ENCODE data around the gene C11orf16.
"Not testable (repeated sequence)": the region's sequence is repeated elsewhere in the genome, so short reads cannot be mapped to it uniquely, and the experiment has no call there.

The C11orf16 gene, protein sequence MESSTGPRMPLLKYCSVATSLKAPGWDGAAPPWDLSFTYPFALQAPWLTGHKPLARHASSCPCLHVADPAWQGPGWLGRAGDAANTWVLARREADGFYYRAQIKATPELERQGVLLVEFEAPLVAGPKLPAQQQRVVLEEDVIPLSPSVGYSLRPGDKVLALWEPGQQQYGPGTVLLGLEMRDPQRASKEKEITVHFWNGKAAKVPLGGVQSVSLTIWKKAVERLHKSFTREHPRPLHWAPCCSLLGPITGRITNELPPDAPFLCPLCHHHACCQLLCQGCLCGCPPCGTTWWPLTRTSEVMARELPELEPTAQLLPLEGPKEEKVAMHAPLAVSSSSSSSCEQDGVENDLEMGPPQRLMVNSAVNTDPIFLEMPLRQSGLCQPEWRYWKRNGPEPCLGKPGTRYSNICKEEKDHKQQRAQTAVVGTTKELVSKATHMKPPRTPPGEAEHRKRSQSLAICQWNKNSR

DNA sequence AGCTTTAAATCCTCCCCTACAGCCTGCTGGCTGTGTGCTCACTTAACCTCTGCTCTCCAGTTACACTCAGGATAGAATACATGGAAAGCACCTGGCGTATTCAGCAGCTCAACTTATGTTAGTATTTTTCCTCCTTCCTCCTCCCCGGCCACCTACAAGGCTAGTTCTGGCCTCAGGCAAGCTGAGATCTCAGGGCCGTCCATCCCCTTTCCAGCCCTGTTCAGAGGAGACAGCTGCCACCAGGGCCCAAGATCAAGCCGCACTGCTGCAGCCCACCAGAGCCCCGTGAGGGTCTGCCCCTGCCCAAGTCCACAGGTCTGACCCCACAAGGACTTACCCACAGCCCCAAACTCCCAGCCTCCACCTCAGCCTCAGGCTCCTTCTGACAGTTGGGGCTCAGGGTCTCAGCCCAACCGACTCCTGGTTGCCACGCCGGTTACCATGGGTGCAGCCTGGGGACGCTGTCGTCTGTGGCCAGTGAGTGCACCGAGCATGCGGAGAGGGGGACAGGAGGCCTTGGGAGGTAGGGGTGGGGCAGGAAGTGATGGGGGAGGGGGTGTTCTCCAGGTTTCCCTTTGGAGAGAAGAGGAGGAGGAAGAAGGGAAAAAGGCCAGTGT, at the start of gene C11orf16:
Gene C11orf16 (minus strand): TSS at position 384 of the 617 bp plus-strand sequence. CDS start 639 bp downstream, outside the sequence.
- DNase-seq (ENCODE audit: low read depth), result no peak

DNA sequence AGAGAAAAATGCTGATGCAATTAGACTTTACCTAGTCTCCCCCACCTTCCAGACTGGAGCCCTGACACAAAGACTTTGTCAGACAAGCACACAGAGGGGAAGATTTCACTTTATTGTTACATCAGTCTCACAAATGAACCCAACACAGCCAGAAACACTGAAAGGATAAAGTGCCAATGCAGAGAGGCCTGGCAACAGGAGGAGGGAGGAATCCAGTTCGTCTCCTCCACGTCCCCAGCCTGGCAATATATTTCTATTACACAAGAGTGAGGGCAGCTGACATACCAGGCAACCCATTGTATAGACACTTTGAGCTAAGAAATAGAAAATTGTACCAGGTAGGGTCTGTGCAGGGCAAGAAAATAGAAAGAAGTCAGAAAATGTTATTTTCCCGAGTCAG, 47.7 kb upstream of the C11orf16 start:
- DNase-seq (ENCODE audit: low read depth), result no peak

DNA sequence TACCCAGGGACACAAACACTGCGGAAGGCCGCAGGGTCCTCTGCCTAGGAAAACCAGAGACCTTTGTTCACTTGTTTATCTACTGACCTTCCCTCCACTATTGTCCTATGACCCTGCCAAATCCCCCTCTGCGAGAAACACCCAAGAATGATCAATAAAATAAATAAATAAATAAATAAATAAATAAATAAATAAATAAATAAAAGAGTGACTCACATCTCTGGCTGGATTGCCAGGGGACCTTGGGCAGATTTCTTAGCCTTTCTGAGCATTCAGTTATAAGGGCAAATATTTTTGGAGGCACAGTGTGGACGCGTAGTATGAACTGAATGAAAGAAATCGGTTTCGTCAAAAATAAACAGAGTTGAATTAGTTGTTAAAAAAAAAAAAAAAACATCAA, 46.6 kb upstream of the C11orf16 start:
- DNase-seq (ENCODE audit: low read depth), result not testable (repeated sequence)

DNA sequence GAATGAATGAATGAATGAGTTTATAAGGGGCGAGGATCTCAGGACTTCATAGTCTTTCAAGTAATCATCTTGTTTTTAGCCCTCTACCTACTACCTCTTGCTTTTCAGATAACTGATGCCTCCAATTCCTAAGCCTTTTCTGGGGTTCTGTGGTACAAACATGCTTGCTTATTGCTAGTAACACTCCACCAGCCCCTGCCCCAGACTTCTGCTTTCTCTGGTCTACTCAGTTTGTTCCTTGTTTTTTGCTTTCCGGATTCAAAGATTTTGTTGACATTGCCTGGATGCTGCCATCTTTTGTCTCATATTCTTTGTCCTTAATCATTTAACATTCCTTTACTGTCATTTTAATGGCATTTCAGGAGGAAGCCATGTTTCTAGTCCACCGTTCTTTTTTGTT, 40.4 kb upstream of the C11orf16 start:
- no peak for DNase-seq (ENCODE audit: low read depth)

DNA sequence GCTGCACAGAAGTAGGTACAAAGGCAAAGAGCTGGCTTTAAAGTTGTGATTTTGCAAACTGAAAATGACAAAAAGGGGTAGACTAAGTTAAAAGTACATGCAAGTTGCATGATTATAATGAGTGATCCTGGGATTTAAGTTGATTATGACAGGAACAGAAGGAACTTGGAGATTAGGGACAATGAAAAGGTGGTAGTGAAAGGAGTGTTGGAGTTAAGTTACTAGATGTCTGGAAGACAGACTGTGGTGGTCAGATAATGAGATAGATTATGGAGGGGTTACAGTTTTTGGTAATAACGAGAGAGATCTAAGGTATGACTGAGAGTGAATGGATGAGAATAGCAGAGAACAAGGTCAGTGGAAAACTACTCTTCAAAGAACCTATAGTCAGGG, 39.2 kb upstream of the C11orf16 start:
- no peak for DNase-seq (ENCODE audit: low read depth)

DNA sequence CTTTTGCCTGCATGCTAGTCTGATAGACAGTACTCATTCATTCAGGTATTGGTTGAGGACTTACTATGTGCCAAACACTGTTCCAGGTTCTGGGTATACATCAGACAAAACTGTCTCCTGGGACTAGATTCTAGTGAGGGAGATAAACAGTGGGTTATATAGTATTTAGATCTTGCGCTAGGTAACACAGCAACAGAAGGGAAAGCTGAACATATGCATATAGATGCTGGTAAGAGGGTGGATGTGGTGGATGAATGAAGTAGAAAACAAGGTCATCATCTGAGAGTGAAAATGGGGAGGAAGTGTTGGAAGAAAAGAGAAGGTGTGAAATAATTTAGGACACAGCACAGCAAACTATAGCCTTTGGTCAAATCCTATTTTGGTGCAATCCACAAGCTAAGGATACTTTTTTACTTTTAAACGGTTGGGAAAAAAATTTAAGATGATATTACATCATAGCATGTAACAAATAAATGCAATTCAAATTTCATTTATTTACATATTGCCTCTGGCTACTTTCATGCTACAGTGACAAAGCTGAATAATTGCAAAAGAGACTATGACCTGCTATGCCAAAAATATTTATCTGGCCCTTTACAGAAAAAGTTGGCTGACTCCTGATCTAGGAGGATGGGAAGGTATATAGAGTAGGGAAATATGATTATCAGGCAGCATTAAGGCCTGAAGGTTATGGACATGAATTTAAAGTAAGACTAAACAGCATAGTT, 38.6 kb upstream of the C11orf16 start:
- no peak for DNase-seq (ENCODE audit: low read depth)

DNA sequence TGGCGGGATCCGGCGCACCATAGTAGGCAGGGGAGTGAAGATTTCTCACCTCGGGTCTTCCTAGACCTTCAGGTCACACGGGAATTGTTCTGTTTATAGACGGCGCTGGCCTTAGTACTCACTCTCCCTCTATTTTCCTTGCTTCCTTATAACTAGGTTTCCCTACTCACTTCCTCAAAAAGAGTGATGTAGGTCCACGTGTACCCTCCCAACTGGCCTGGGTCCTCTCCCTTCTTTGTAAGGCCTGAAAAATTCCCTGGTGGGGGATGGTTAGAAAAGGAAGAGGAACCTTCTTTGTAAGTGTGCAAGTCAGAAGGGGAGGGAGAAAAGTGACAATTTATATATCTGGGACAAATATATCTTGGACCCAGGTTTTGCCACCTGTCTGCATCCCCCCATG, 34.4 kb upstream of the C11orf16 start:
- DNase-seq (ENCODE audit: low read depth), result no peak

DNA sequence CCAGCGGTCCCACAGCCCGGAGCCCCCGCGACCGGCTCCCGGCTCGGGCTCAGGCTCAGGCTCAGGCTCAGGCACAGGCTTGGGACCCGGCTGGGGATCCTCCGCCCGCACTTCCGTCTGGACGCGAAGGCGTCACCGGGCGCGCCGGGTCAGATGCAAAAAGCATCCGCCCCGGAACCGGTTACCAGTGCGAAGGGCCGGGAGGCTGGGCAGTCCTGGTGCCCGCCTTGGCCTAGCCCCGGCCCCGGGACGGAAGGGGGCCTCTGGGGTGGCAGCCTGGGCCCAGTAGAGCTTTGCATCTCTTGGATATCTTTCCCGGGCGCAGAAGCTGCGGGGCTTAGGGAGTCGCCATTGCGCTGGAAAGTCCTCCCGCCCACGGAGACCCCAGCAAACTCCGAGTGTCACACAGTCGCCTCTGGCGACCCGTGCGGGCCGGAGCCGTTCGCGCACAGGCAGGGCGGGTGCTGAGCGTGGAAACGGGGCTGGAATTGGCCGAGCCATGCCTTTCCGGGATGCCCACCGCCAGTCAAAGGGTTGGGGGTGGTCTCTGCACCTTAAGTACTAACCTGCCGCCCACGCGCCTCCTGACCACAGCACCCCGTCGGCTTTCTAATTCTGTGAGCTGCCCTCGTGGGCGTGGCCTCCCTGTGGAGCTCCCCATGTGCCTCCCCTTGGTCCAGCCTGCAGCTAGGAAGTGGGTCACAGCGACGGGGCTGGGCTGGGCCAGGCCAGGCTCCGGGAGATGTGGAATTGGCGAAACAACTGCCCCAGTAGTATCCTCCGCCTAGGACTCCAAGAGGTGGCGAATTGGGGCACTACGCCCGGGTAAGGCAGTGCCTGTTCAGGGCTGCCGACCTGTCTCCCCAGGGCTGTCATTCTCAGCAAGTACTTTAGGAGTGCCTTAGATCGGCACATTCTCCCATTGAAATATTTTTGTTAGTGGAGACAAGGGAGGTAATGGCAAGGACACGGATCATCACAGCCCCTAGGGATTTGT, 31.9 kb upstream of the C11orf16 start, which contains the start of gene TMEM9B:
Gene TMEM9B (minus strand): TSS at position 119 of the 997 bp plus-strand sequence. CDS start 129 bp downstream, outside the sequence.
- peak; percentile 60 for DNase-seq (ENCODE audit: low read depth)

DNA sequence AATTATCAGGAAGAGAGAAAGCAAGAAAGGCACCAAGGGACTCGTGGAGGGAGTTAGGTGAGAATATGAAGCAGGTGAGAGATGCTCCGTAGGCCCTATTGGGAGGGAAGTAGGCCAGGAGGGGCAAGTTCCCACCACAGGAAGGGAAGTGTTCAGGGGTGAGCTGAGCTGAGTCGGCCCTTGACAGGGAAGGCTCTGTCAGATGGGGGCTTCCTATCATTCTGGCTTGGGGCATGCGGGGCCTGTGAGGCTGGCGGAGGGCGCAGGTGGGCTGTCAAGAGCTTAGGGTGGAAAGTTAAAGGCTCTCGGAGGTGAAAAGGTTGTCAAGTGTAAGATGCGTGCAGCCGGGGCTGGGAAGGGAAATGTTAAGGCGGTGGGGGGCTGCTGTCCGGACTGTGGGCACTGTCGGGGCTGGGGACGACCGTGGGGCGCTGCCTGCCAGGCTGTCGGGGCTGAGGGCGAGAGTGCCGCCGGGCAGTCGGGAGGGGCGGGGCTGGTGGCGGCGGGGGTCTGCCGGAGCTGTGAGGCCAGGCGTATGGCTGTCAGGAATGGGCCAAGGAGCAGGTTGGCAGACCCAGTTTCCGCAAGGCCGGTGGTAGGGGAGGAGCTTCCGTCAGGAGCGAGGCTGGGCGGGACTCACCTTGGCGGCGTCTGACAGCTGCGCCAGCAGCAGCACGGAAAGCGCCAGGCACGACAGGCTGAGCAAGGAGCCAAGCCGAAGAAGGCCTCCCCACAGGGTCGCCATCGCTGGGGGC, 31.0 kb upstream of the C11orf16 start:
- DNase-seq (ENCODE audit: low read depth), result peak; percentile 69

DNA sequence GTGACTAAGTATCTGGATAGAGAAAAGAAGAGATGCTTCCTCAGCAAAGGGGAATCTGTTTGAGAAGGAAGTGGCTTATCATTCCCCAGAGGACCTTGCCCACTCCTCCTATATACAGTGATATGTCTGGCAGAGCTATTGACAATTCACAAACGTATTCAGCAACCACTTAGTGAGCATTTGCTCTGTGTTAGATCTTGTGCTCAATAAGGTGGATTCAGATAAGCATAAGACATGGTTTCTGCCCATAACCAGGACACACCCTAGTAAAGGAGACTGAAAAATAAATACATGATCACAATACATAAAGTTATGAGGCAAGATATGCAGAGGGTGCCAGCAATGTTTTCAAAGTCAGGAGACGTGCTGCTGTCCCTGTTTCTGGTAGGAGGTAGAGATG, 30.1 kb upstream of the C11orf16 start:
- no peak for DNase-seq (ENCODE audit: low read depth)

DNA sequence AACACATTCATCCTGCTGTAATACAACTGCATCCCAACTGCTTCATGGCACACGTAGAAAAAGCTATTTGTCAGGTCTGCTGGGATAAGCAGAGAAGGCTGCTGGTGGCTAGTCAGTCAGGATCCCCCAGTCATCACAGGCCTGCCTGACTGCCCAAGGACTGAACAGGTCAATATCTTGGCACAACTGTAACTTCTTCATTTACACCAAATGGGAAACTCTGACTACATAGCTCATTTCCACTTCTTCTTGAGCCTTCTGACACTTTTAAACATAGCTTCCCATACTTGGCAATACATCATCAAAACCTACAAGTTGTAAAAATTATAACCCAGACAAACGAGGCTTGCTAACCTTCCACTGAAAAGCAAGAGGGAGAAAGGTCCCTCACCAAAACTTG, 28.7 kb upstream of the C11orf16 start:
- DNase-seq (ENCODE audit: low read depth), result no peak

DNA sequence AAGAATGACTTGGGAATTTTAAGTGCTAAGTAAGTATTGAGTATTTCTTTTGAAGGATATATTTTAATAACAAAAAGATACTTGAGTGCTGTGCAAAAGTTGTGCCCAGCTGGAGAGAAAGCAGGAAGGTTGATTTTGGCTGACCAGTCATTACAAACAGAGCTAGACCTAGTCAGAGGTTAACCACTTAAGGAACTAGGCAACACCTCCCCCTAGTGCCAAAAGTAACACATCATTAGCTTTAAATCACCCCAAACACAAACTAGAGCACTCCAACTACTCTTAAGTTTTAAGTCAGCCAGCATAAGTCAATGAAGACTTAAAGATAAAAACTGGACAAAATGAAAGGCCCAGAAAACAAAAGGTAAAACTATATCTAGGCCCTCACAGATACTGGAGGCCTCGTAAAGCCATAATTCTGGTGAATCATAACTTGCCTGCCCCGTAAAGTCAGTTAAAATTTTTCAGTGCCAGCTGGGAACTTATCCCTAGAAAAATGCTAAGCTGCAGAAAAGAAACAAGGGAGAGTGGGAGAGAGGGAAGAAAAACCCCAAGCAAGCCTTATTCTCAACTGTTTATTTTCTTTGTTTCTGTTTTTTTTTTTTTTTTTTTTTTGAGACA, 26.9 kb upstream of the C11orf16 start:
- DNase-seq (ENCODE audit: low read depth), result peak; percentile 3

DNA sequence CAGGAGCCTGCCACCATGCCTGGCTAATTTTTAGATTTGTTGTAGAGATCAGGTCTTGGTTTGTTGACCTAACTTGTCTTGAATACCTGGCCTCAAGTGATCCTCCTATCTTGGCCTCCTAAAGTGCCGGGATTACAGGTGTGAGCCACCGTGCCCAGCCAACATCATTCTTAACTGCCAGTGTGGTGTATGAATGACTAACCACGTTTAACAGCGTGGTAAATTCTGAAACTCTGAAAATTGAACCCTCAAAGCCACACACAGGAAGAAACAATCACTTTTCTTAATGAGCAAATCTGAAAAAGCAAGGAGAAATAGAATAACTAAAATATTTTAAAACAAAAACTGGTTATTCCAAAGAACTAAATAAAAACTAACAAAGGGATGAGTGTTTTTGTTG, 24.1 kb upstream of the C11orf16 start:
- no peak for DNase-seq (ENCODE audit: low read depth)

DNA sequence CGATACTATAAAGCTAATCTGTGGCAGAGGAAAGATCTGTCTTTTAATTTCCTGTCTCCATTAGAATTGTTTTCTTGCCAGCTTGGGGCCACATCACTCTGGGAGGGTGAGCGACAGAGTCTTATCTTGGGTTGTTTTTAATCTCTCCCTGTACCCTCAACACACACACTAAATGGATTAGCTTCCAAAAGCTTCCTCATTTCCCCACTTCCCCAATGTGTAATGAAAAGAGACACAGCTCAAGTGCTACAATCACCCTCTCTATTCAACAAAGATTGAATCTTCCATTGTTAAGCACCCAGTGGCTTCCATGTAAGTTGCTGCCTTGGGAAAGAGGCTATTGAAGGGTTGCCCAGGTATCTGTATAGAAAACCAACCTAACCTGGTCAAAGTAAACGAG, 16.1 kb upstream of the C11orf16 start:
- DNase-seq (ENCODE audit: low read depth), result no peak

DNA sequence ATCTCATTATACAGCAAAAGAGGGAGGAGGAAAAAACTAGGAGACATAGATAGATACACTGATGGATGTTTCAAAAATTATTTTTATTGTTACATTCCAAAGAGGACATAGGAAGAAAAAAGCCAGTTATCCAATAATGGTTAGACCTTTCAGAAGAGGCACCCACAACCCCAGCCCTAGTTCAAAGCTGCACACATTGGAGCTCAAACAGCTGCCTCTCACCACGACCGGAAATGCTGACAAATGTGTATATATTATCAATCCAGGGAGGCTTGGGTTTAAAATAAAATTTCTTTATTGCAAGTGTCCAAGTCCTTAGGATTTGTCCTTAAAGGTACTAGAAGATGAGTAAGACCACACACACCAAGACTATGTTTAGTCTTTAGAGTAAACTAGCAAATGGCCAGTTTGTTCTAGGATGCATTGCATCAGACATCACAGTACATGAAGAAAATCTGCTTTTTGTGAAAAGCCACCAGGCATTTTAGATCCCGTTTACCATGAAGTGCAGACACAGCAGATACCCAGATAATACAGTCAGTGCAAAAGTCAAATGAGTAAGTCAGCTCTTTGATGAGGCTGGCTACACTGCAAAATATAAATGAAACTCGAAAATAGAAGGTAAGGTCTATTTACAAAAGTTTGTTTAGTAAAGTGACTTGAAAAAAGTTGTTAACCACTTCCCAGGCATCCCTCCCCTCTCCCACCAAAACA, 14.6 kb upstream of the C11orf16 start:
- DNase-seq (ENCODE audit: low read depth), result no peak

DNA sequence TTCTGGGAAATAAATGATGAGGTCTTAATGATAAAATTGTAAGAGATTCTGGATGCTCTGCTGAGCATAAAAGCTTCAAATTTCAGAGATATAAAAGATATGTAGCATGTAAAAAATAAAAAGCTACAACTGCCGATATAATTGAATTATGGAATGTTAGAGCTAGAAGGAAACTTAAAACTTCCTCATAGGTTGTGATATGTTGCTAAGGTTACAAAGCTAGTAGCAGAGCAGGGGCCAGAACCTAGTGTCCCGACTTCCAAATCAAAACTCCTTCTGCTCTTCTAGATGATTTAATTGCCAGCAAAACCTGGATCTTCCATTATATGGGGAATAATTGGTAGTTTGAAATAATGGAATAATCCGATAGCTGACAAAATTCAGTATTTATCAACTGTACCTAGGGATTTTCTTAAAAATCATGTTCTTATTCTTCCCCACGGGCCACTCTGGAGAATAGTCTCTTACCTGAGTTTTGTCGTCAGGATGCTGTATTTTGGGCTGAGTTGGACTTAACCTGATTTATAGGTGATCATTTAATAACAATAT, 9.8 kb upstream of the C11orf16 start, which contains the start of gene ASCL3:
Gene ASCL3 (minus strand): TSS at position 499 of the 549 bp plus-strand sequence. CDS start 4,855 bp downstream, outside the sequence.
- DNase-seq (ENCODE audit: low read depth), result no peak

DNA sequence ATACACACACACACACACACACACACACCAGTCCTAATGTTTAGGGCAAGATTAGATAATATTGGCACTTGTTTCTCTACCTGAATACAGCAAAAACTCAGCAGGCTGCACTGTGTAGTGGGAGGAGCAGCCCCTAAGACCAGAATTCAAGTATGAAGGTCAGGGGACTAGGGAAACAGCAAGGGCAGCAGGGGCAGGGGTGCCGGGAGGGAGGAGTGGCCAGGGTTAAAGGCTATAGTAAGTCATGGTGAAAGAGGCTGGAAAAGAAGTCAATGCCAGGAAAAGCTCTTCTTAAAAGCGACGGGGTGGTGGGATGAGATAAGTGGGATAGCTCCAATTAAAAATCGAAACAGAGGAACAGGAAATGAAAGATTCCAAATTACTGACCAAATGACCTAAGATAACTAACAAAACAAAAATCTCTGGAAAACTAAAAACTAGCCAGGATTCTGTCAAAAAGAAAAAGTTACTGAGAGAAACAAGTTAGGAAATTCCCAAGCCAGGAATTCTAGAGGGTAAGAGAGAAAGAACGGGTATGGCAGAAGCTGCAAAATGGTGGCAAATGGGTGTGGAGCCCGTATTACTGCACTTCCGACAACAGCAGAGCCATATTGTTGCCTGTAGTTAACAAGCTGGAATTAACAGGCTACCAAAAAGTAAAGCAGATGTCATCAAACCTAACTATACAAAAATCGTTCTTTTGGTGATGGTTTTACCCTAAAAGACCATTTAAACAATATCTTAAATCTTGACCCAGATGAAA, 8.8 kb upstream of the C11orf16 start:
- DNase-seq (ENCODE audit: low read depth), result no peak

DNA sequence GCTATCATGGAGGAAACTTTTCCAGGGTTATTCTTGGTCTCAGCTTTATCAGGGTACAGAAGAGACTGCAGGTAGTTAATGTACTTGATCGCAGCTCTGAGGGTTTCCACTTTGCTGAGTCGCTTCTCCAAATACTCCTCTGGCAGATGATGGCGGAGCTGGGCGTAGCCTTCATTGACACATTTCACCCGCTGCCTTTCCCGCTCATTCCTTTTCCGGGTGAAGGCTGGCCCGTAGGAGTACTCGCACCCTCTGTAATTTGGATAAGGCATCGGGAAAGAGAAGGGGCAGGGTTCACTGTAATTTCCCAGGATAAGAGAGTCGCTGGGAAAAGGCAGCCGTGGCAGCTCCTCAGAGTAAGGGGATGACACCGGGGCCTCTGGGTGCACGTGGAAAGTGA, 4.9 kb upstream of the C11orf16 start:
- DNase-seq (ENCODE audit: low read depth), result no peak
